HG02678 (cell line): Measurements from ENCODE around the gene ANKRD36.
"Not testable (repeated sequence)": the region's sequence is repeated elsewhere in the genome, so short reads cannot be mapped to it uniquely, and the experiment has no call there.

Source experiments
- ATAC-seq: cut with Tn5 transposase; IDR thresholded peaks from one replicate; pipeline ENCODE4 v1.9.1; 2021; ENCODE audit warnings: mild to moderate bottlenecking, moderate library complexity; ENCODE audit not compliant: unreplicated experiment

The ANKRD36 gene

GRCh38 chr2:97276232-97276798 is 163.4 kb downstream of the ANKRD36 start:
- not testable (repeated sequence) for ATAC-seq

GRCh38 chr2:97285187-97285586 is 172.2 kb downstream of the ANKRD36 start:
- ATAC-seq = not testable (repeated sequence)

DNA sequence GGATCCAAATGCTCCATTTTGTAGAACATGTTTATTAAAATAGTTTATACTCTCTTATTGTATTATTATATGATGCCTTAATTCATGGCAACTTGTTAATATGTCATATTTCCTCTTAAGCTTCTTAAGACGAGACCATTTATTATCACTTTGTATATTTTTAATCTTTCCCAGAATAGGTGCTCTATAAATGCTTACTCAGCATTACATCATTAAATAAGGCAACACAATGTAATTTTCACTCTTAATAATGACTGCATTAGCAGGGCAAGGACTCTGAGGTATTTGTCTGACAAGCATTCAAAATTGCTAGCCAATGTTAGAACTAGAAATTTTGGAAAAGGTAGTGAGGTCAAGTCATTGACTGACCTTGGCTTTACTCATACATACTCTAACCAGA is 180.7 kb downstream of the ANKRD36 start:
- not testable (repeated sequence) for ATAC-seq
